ENCODE data around the gene PHYHD1. TPM values are rescaled to one million over a fixed set of nuclear protein-coding genes. Genes with fewer than 3 reads are reported as not detected.

Gene PHYHD1
- total RNA-seq, 1 donor from 2014 or later = 30.2 TPM

DNA sequence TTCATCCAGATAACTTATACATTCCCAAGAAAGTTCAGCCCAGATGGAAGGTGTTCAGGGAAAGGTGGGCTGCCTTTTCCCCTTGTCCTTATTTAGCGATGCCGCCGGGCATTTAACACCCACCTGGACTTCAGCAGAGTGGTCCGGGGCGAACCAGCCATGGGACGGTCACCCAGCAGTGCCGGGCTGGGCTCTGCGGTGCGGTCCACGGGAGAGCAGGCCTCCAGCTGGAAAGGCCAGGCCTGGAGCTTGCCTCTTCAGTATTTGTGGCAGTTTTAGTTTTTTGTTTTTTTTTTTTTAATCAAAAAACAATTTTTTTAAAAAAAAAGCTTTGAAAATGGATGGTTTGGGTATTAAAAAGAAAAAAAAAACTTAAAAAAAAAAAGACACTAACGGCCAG is 4.0 kb upstream of the PHYHD1 start:
- ATAC-seq = no peak
- intact Hi-C loops (cut with DNase I) = loop anchor here (2.0 kb wide), 1 partner anchor 34 kb away; the partner anchor contains the start of gene LRRC8A
- no peak for DNase-seq (ENCODE audit: missing footprints)

DNA sequence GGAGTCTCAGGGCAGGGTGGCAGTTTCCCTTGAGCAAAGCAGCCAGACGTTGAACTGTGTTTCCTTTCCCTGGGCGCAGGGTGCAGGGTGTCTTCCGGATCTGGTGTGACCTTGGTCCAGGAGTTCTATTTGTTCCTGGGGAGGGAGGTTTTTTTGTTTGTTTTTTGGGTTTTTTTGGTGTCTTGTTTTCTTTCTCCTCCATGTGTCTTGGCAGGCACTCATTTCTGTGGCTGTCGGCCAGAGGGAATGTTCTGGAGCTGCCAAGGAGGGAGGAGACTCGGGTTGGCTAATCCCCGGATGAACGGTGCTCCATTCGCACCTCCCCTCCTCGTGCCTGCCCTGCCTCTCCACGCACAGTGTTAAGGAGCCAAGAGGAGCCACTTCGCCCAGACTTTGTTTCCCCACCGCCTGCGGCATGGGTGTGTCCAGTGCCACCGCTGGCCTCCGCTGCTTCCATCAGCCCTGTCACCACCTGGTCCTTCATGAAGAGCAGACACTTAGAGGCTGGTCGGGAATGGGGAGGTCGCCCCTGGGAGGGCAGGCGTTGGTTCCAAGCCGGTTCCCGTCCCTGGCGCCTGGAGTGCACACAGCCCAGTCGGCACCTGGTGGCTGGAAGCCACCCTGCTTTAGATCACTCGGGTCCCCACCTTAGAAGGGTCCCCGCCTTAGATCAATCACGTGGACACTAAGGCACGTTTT is 3.5 kb upstream of the PHYHD1 start:
- intact Hi-C loops (cut with DNase I) = loop anchor here (2.0 kb wide), 1 partner anchor 34 kb away; the partner anchor contains the start of gene LRRC8A
- DNase-seq (ENCODE audit: missing footprints) (peak; percentile 87), ATAC-seq (peak; percentile 52)

DNA sequence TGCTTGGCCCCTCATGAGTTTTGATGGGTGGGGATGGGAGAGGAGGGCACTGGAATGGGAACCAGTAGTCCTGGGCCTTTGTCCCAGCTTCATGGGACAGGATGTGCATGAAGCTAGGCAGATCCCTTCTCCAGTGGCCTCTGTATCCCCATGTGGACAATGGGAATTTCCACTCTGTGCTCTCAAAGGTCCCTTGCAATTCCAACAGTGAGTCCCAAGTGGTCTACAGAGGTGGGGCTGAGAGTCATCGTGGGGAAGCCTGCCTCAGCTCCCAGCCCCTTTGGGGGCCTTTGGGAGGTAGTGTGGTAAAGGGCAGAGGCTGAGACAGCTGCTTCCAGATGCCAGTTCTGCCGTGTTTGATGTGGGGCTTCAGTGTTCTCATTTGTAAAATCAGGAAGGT is 1.9 kb upstream of the PHYHD1 start:
- DNase-seq (ENCODE audit: missing footprints) = no peak
- no peak for ATAC-seq
- intact Hi-C loops (cut with DNase I) = no loop called here

DNA sequence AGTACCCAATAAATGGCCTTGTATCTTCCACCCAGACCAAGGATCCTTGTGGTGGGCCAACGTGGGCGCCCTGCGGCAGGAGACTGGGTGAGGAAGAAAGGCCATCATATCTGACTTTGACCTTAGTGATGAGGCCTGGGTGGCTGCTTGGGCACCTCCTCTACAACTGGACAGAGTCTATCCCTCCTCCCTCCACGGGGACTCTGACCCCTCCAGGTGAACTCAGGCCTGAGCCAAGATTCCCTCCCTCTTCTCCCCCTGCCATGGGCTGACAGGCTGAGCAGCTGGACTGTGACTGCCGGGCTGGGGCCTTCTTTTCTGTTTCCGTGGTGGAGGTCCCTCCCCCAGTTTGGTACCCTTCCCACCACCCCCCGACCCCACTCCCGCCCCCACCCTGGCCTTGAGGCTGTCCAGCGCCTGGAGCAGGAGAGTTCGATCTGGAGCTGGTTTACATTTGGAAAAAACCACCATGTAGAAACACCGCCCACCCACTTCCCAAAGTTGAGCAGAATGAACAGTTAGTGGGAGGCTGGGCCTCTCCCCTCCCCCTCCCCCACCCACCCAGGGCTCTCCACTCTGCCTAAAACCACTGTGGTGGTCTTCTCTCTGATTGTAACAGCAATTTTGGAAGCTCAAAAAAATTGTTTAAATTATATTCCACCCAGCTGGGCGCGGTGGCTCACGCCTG is 1.2 kb upstream of the PHYHD1 start:
- ATAC-seq (no peak), DNase-seq (ENCODE audit: missing footprints) (no peak)
- intact Hi-C loops (cut with DNase I) = no loop called here

DNA sequence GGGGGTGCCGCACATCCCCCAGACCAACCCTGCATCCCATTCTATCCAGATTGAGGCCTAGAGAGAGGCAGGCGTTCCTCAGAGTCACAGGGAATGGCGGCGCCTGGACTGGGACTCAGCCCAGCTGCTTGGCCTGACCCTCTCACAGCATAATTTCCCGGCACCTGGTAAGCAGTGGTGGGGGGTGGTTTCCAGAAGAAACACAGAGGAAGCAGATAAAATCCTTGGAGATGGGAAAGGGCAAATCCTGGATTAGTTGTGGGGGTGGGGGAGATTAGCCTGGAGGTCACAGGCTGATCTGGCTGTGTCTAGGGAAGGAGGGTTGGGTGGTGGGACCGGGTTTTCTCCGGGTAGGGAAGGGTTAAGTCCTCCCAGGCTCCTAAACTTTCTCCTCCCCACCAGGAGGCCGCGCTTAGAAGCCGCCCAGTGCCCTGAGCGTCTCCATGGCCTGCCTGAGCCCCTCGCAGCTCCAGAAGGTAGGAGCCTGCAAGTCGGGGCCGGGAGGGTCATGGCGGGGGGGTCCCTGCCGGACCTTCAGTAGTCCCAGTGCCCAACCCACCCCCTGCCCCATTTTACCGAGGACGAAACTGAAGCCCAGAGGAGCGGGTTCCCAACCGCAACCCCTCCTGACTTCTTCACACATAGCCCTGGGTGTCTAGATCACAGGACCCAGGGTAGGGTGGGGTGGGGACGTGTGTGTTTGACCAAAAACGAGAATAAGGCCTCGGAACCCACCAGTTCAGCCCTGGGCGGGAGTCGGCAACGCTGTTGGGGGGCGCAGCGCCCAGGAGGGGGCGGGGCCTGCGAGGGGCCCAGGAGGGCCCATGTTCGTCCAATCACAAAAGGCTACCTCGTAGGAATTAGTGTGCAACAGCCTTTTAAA is 1.3 kb downstream of the PHYHD1 start:
- ATAC-seq (peak; percentile 69), DNase-seq (ENCODE audit: missing footprints) (no peak)
- intact Hi-C loops (cut with DNase I) = no loop called here

DNA sequence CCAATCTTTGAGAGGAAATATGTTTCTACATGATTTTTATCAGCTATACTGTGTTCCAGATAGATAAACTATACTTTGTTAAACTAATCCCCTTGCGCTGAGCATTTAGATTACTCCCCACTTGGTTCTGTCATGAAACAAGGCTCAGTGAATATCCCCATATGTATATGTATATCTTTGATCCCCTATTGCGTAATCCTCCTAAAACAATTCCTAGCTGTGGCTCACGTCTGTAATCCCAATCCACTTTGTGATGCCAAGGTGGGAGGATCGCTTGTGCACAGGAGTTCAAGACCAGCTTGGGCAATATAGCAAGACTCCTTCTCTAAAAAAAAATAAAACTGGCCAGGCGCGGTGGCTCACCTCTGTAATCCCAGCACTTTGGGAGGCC is 2.7 kb downstream of the PHYHD1 start:
- no peak for ATAC-seq
- intact Hi-C loops (cut with DNase I) = no loop called here
- DNase-seq (ENCODE audit: missing footprints) = no peak

DNA sequence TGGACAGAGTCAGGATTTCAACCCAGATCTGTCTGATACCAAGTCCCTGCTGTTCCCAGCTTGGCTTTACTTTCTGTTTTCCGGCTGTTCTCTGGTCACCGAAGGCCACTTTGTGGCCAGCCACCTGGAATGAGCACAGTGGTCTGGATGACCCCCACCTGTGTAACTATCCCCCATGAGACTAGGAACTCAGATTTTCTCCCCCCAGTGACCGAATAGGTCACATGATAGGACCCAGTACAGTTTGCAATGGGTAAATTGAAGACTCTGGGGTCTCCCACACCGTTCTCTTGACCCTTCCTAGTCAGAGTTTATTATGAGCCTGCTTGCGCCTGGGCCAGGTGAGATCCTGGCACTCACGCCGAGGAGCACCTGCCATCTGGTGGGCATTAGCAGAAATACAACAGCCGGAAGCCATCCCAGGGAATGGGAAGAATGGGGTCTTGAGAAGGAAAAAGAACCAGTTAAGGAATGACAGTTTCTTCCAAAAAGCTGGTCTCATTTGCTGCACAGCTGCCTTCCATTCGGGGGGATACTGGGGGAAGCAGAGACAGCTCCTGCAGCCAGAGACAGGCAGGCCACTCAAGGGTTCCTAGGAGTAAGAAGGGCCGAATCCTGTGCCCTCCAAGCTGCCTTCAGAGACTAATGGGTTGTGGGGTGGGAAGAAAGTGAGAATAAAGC is 7.1 kb downstream of the PHYHD1 start:
- intact Hi-C loops (cut with DNase I) = loop anchor here (1.0 kb wide), 1 partner anchor 65 kb away; no protein-coding TSS in a partner anchor
- ATAC-seq (peak; percentile 79), DNase-seq (ENCODE audit: missing footprints) (no peak)

DNA sequence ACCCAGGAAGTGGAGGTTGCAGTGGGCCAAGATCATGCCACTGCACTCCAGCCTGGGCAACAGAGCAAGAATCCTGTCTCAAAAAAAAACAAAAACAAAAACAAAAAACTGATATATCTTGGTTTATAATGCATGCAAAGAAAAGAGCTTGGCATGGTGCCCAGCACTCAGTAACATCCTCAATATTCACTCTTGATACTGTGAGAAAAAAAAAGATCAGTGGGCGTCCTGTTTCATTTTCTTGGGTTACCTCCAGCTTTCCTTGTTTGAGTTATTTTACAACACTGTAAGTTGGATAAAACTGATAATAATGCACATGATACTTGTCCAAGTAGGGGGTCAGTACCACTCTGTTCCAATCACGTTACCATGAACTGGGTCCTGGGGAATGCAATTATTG is 7.8 kb downstream of the PHYHD1 start:
- intact Hi-C loops (cut with DNase I) = loop anchor here (1.0 kb wide), 1 partner anchor 65 kb away; no protein-coding TSS in a partner anchor
- ATAC-seq (no peak), DNase-seq (ENCODE audit: missing footprints) (no peak)

DNA sequence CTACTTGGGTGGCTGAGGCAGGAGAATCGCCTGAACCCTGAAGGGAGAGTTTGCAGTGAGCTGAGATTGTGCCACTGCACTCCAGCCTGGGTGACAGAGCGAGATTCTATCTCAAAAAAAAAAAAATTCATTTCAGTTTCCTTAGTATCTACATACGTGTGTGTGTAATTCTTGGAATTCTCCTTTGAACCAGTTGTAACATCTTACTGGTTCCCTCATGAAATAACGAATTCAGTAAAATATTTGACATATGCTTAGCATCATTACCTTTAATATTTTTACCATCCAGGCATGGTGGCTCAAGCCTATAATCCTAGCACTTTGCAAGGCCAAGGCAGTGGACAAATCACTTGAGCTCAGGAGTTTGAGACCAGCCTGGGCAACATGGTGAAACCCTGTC is 8.8 kb downstream of the PHYHD1 start:
- intact Hi-C loops (cut with DNase I) = no loop called here
- no peak for DNase-seq (ENCODE audit: missing footprints)
- ATAC-seq = no peak

DNA sequence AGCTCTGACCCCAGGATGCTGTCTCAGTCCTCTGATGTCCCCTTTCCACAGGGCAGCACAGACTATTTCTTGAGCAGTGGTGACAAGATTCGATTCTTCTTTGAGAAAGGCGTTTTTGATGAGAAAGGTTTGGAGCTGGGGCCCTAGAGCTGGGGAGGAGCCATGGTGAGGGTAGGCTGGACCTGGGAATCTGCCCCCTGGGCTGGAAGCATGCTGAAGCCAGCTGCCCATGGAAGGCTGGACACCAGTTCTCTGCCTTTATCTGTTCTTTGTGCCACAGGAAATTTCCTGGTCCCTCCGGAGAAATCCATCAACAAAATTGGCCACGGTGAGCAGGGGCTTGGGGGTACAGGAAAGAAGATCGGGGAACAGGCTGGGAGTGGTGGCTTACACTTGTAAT is 12.9 kb downstream of the PHYHD1 start:
- intact Hi-C loops (cut with DNase I) = no loop called here
- ATAC-seq (no peak), DNase-seq (ENCODE audit: missing footprints) (no peak)

DNA sequence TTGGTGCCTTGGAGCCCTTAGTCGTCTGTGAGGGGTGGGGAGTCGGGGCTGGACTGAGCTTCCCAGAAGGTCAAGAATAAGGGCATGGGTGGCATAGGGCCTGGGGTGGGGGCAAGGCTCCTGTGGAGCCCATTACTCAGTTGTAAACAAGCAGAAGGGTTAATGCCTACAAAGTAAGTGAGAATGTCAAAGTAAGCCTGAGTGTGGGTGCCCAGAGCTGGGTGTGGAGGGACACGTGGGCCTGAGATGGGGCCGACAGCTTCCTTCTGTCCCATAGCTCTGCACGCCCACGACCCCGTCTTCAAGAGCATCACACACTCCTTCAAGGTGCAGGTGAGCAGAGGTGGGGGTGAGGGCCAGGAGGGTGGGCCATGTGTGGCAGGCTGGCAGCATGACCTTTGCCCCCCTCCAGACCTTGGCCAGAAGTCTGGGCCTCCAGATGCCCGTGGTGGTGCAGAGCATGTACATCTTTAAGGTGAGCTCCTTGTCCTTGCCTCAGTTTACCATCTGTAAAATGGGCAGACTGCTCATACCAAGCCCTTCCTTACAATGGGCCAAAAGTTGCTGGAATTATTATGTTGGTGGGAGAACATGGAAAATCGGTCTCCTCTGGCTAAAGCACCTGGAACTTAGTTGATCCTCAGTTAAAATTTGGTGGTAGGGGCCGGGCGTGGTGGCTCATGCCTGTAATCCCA is 15.5 kb downstream of the PHYHD1 start:
- intact Hi-C loops (cut with DNase I) = no loop called here
- no peak for ATAC-seq
- DNase-seq (ENCODE audit: missing footprints) = no peak

DNA sequence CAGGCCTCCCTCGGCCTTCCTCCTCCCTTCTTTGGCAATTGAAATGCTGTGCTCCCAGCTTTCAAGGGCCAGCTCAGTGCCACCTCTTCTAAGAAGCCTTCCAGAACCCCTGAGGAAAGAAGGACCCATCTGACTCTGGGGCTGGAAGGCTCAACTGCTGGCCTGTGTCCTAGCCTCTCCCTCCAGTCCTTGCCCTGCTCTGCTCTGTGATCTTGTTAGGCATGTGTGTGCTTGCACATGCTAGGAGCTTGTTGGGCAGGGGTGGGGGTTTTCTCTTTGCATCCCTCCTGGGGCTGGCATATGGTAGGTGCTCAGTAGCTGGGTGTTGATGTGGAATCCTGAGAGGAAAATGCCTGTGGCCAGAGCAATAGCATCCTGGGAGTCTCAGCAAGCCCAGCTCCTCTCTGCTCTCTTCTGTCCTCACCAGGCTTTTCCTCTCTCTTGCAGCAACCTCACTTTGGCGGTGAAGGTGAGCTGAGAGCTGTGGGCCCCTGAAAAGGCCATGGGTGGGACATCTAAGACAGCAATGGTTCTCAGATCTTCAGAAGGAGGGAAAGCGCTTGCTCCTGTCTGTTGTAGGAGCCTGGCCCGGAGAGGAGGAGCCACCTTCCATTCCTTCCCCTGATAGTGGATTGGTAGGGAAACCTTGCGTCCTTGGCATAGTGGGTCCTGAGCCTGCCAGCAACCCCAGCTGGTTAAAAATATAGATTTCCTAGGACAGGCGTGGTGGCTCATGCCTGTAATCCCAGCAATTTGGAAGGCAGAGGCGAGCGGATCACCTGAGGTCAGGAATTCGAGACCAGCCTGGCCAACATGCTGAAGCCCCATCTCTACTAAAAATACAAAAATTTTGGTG is 16.8 kb downstream of the PHYHD1 start:
- DNase-seq (ENCODE audit: missing footprints) (peak; percentile 33), ATAC-seq (no peak)
- intact Hi-C loops (cut with DNase I) = no loop called here

DNA sequence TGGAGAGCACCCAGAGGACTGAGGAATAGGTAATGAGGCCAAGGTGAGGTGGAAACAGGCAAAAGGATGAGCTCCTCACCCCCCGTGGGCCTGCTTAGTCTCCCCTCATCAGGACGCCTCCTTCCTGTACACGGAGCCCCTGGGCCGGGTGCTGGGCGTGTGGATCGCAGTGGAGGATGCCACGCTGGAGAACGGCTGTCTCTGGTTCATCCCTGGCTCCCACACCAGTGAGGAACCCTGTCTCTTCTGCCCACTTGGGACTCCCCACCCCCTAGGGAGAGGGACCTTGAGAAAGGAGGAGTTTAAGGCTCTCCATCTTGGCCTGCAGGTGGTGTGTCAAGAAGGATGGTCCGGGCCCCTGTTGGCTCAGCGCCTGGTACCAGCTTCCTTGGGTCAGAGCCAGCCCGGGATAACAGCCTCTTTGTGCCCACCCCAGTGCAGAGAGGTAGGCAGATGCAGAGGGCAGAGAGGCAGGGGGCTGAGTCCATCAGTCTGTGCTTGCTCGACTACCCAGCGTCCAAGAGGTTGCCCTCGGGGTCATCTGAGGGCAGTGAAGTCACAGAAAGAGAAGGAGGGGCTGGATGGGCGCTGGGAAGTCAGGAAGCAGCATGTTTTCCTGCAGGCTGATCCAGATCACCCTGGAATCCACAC is 19.6 kb downstream of the PHYHD1 start:
- ATAC-seq = no peak
- intact Hi-C loops (cut with DNase I) = no loop called here
- DNase-seq (ENCODE audit: missing footprints) = peak; percentile 50

DNA sequence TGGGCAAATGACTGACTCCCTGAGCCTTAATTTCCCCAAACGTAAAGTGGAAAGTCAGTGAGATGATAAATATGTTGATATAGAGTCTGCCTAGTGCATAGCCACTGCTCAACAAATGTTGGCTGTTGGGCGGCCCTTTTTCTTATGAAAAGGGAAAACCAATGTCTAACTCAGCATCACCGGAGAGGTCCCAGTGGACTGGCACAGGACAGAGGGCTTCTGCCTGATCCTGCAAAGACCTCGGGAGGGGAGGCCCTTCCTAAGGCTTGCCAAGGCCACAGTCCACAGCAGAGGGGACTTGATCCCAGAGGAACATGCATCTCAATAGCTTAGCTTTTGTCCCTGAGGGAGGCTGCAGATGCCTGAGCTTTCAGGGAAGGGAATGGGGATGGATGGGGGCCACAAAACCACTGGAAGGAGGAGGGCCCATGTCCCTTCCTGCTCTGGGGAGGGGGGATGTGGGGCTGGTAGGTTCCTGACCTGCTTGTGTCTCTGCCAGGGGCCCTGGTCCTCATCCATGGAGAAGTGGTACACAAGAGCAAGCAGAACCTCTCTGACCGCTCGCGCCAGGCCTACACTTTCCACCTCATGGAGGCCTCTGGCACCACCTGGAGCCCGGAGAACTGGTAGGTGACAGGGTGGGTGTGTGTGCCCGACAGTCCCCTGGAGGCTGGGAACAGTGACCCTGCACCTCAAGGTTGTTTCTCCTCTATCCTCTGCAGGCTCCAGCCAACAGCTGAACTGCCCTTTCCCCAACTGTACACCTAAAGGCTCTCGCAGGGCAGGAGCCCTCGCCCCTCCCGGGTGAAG is 20.4 kb downstream of the PHYHD1 start:
- no peak for ATAC-seq
- intact Hi-C loops (cut with DNase I) = no loop called here
- DNase-seq (ENCODE audit: missing footprints) = no peak

DNA sequence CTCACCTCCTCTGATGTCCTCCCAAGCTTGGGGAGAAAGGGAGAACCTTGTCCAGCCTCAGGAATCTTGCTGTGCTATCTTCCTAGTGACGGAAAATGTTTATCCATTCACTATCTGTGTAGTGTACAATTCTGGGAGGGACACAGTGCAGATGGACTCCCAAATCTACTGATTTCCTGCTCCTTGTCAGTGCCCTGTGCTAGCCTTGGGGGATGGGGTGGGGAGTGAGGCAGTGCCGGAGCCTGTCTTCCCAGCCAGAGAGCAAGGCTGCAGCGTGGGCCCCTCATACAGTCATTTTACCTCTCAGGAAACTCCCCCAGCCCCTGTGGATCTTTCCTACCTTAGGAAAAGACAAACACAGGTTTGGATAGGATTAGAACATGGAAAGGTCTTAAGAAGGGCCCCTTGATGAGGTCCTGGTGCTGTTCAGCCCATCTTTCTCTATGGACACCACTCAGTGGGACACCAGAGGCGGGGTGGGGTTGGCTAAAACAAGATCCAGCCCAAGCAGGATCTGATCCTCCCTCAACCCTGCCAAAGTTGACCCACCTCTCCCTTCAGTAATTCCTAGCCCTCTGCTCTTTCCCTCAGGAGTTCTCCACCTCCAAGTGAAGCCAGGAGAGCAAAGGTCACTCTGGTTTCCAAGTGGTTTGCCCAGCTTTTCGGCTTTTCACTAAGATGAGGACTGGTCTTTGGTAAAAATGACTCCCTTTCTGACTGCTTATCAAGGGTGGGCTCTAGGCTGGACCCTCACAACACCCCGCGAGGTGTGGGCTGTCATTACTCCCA is 23.2 kb downstream of the PHYHD1 start:
- ATAC-seq (no peak), DNase-seq (ENCODE audit: missing footprints) (no peak)
- intact Hi-C loops (cut with DNase I) = no loop called here
